Muscle layer of colon (tissue), 2 donors: ENCODE measurements around the gene PGAP6.
"Not testable (repeated sequence)": the region's sequence is repeated elsewhere in the genome, so short reads cannot be mapped to it uniquely, and the experiment has no call there.

ENCODE experiments used
- H3K27ac ChIP-seq: one replicate; pipeline ENCODE4 v1.7.0; 2013; ENCODE audit warnings: low read depth, mild to moderate bottlenecking, low read length, moderate library complexity
- H3K27me3 ChIP-seq, 2 donors: one replicate each; pipeline ENCODE4 v1.7.0; 2013; ENCODE audit warnings: low read length in 2 of 2, mild to moderate bottlenecking in 2 of 2; ENCODE audit not compliant: insufficient read depth in 2 of 2, control insufficient read depth in 1 of 2
- H3K36me3 ChIP-seq: one replicate; pipeline ENCODE4 v1.7.0; 2013; ENCODE audit warnings: mild to moderate bottlenecking, low read length; ENCODE audit not compliant: insufficient read depth
- H3K4me1 ChIP-seq: one replicate; pipeline ENCODE4 v1.7.0; 2013; ENCODE audit warnings: mild to moderate bottlenecking, low read length; ENCODE audit not compliant: insufficient read depth
- H3K4me3 ChIP-seq, 2 donors: one replicate each; pipeline ENCODE4 v1.7.0; 2013; ENCODE audit warnings: low read length in 2 of 2, low read depth in 1 of 2, mild to moderate bottlenecking in 1 of 2, moderate library complexity in 1 of 2
- H3K9ac ChIP-seq: one replicate; pipeline ENCODE4 v1.7.0; 2013; ENCODE audit warnings: low read length
- H3K9me3 ChIP-seq: one replicate; pipeline ENCODE4 v1.7.0; 2013; ENCODE audit warnings: mild to moderate bottlenecking, low read length
- donor health status: abdominal sarcoma.
- donor health status: Adenocarcinoma of cecum.

Gene PGAP6

GRCh38 chr16:350203-350602 is 31.6 kb downstream of the PGAP6 start:
- Histone ChIP-seq H3K27me3 (no peaks in the 10 kb centered on the region), H3K36me3 (peaks cover 12% of the 10 kb centered on the region), H3K9me3 (no peaks in the 10 kb centered on the region), H3K27ac (no peak overlapping the region), H3K9ac (no peak overlapping the region), H3K4me1 (peaks cover 4% of the 10 kb centered on the region), H3K4me3 (no peak overlapping the region)

- Histone ChIP-seq H3K4me1 (peaks cover 4% of the 10 kb centered on the region), H3K27me3 (no peaks in the 10 kb centered on the region), H3K36me3 (peaks cover 12% of the 10 kb centered on the region), H3K4me3 (no peak overlapping the region), H3K27ac (no peak overlapping the region), H3K9ac (no peak overlapping the region), H3K9me3 (no peaks in the 10 kb centered on the region)
Observed at GRCh38 chr16:349211-349610, 32.6 kb downstream of the PGAP6 start.

GRCh38 chr16:348495-348894 is 33.3 kb downstream of the PGAP6 start:
- H3K9me3 ChIP-seq, H3K27me3 ChIP-seq, H3K27ac ChIP-seq, H3K4me3 ChIP-seq, H3K4me1 ChIP-seq, H3K9ac ChIP-seq: not testable (repeated sequence)
- peaks cover 12% of the 10 kb centered on the region for H3K36me3 ChIP-seq

GRCh38 chr16:347203-347602 is 34.6 kb downstream of the PGAP6 start:
- Histone ChIP-seq H3K9me3 (no peaks in the 10 kb centered on the region), H3K4me3 (no peak overlapping the region), H3K27ac (no peak overlapping the region), H3K36me3 (peaks cover 12% of the 10 kb centered on the region), H3K4me1 (peaks cover 4% of the 10 kb centered on the region), H3K9ac (no peak overlapping the region), H3K27me3 (no peaks in the 10 kb centered on the region)

- H3K9me3 ChIP-seq: no peaks in the 10 kb centered on the region
- H3K36me3 ChIP-seq: peaks cover 12% of the 10 kb centered on the region
- H3K27ac ChIP-seq: no peak overlapping the region
- no peak overlapping the region for H3K4me3 ChIP-seq
- H3K27me3 ChIP-seq: no peaks in the 10 kb centered on the region
- peaks cover 4% of the 10 kb centered on the region for H3K4me1 ChIP-seq
- H3K9ac ChIP-seq: no peak overlapping the region
Observed at GRCh38 chr16:346587-346986, 35.2 kb downstream of the PGAP6 start.

GRCh38 chr16:345772-346171 is 36.0 kb downstream of the PGAP6 start:
- peaks cover 12% of the 10 kb centered on the region for H3K36me3 ChIP-seq
- H3K4me3 ChIP-seq: no peak overlapping the region
- H3K9me3 ChIP-seq: no peaks in the 10 kb centered on the region
- H3K4me1 ChIP-seq: no peaks in the 10 kb centered on the region
- no peaks in the 10 kb centered on the region for H3K27me3 ChIP-seq
- H3K27ac ChIP-seq: no peak overlapping the region
- no peak overlapping the region for H3K9ac ChIP-seq

- no peak overlapping the region for H3K4me3 ChIP-seq
- H3K9me3 ChIP-seq: no peaks in the 10 kb centered on the region
- H3K4me1 ChIP-seq: no peaks in the 10 kb centered on the region
- H3K27me3 ChIP-seq: no peaks in the 10 kb centered on the region
- H3K36me3 ChIP-seq: peaks cover 6% of the 10 kb centered on the region
- no peak overlapping the region for H3K9ac ChIP-seq
- no peak overlapping the region for H3K27ac ChIP-seq
Observed at GRCh38 chr16:342455-343213, 39.1 kb downstream of the PGAP6 start.

GRCh38 chr16:341974-342336 is 39.8 kb downstream of the PGAP6 start:
- H3K36me3 ChIP-seq, H3K4me1 ChIP-seq, H3K27me3 ChIP-seq, H3K9me3 ChIP-seq, H3K9ac ChIP-seq, H3K27ac ChIP-seq, H3K4me3 ChIP-seq: not testable (repeated sequence)

GRCh38 chr16:341095-341973 is 40.4 kb downstream of the PGAP6 start:
- H3K9me3 ChIP-seq, H3K4me1 ChIP-seq, H3K27ac ChIP-seq, H3K36me3 ChIP-seq, H3K9ac ChIP-seq, H3K27me3 ChIP-seq, H3K4me3 ChIP-seq: not testable (repeated sequence)

- no peaks in the 10 kb centered on the region for H3K9me3 ChIP-seq
- H3K4me1 ChIP-seq: no peaks in the 10 kb centered on the region
- H3K27ac ChIP-seq: no peak overlapping the region
- no peaks in the 10 kb centered on the region for H3K27me3 ChIP-seq
- no peak overlapping the region for H3K4me3 ChIP-seq
- H3K9ac ChIP-seq: no peak overlapping the region
- H3K36me3 ChIP-seq: no peaks in the 10 kb centered on the region
Observed at GRCh38 chr16:340370-341091, 41.2 kb downstream of the PGAP6 start.

GRCh38 chr16:339680-340079 is 42.1 kb downstream of the PGAP6 start:
- Histone ChIP-seq H3K27ac (no peak overlapping the region), H3K36me3 (no peaks in the 10 kb centered on the region), H3K9me3 (no peaks in the 10 kb centered on the region), H3K27me3 (no peaks in the 10 kb centered on the region), H3K4me3 (no peak overlapping the region), H3K4me1 (no peaks in the 10 kb centered on the region), H3K9ac (no peak overlapping the region)
